Neural cell (in vitro differentiated cells): Measurements from ENCODE around the gene F5. TPM values are rescaled to one million over a fixed set of nuclear protein-coding genes. Genes with fewer than 3 reads are reported as not detected.

Experiments used
- H2AFZ ChIP-seq: fragments of 200-600, 300-800 bp; sonication (generic), shearing (Covaris generic); 2 replicates; pipeline ENCODE4 v1.6.0; 2014; ENCODE audit warnings: low read depth, mild to moderate bottlenecking, antibody characterized with exemption, low read length, moderate library complexity
- H3F3A ChIP-seq: fragments of 200-600 bp; shearing (Covaris generic); 2 replicates; pipeline ENCODE4 v1.6.1; 2016; ENCODE audit warnings: mild to moderate bottlenecking, moderate library complexity, mixed read lengths, antibody characterized with exemption, low read length; ENCODE audit not compliant: insufficient read depth, poor library complexity, severe bottlenecking
- H3K27ac ChIP-seq: fragments of 200-600, 300-800 bp; sonication (generic), shearing (Covaris generic); 2 replicates; pipeline ENCODE4 v1.5.1; 2014; ENCODE audit warnings: mild to moderate bottlenecking, low read length, moderate library complexity
- H3K27me3 ChIP-seq: fragments of 300-800, 200-600 bp; sonication (generic), shearing (Covaris generic); 2 replicates; pipeline ENCODE4 v1.6.0; 2014; ENCODE audit warnings: mild to moderate bottlenecking, low read depth, low read length, moderate library complexity; ENCODE audit not compliant: insufficient read depth
- H3K36me3 ChIP-seq: fragments of 300-800, 200-600 bp; sonication (generic), shearing (Covaris generic); 2 replicates; pipeline ENCODE4 v1.5.1; 2014; ENCODE audit warnings: mild to moderate bottlenecking, antibody characterized with exemption, low read length, moderate library complexity; ENCODE audit not compliant: insufficient read depth
- H3K4me2 ChIP-seq: fragments of 300-800, 200-600 bp; sonication (generic), shearing (Covaris generic); 2 replicates; pipeline ENCODE4 v1.6.0; 2014; ENCODE audit warnings: mild to moderate bottlenecking, low read length
- H3K4me3 ChIP-seq: fragments of 300-800, 200-600 bp; sonication (generic), shearing (Covaris generic); 2 replicates; pipeline ENCODE4 v1.5.1; 2014; ENCODE audit warnings: mild to moderate bottlenecking, low read length, moderate library complexity
- H3K79me2 ChIP-seq: fragments of 200-600 bp; shearing (Covaris generic); replicated peaks from 2 replicates; pipeline ENCODE4 v1.6.0; 2014; ENCODE audit warnings: mild to moderate bottlenecking, low read length, moderate library complexity; ENCODE audit not compliant: insufficient read depth
- H3K9ac ChIP-seq: fragments of 300-800, 200-600 bp; sonication (generic), shearing (Covaris generic); 2 replicates; pipeline ENCODE4 v1.6.1; 2016; ENCODE audit warnings: mild to moderate bottlenecking, low read length, mixed read lengths
- H3K9me2 ChIP-seq: fragments of 200-600 bp; shearing (Covaris generic); 2 replicates; pipeline ENCODE4 v1.6.1; 2016; ENCODE audit warnings: mild to moderate bottlenecking, low read length, mixed read lengths; ENCODE audit not compliant: insufficient read depth
- H3K9me3 ChIP-seq: fragments of 200-600, 300-800 bp; sonication (generic), shearing (Covaris generic); 2 replicates; pipeline ENCODE4 v1.6.1; 2016; ENCODE audit warnings: mild to moderate bottlenecking, mixed run types, low read length, moderate library complexity, mixed read lengths
- H4K20me1 ChIP-seq: fragments of 200-600 bp; shearing (Covaris generic); 2 replicates; pipeline ENCODE4 v1.6.1; 2016; ENCODE audit warnings: mild to moderate bottlenecking, mixed run types; ENCODE audit not compliant: insufficient read depth
- EZH2 ChIP-seq: fragments of 200-600, 300-800 bp; shearing (Covaris generic), sonication (generic); IDR thresholded peaks from 2 replicates; pipeline ENCODE4 v1.6.1; 2014; ENCODE audit warnings: antibody characterized with exemption, low read length, borderline replicate concordance, mild to moderate bottlenecking; ENCODE audit not compliant: insufficient read depth, poor library complexity, severe bottlenecking
- MXI1 ChIP-seq: fragments of 450-650 bp; conservative IDR thresholded peaks from 2 replicates; pipeline ENCODE4 v1.6.1; 2014; ENCODE audit warnings: antibody characterized with exemption, mild to moderate bottlenecking; ENCODE audit not compliant: poor library complexity, severe bottlenecking
- POLR2AphosphoS5 ChIP-seq: IDR thresholded peaks from 2 replicates; pipeline ENCODE4 v1.6.1; 2012
- RAD21 ChIP-seq: fragments of 450-650 bp; conservative IDR thresholded peaks from 2 replicates; pipeline ENCODE4 v1.6.1; 2014; ENCODE audit warnings: antibody characterized with exemption, mild to moderate bottlenecking, moderate library complexity
- SMC3 ChIP-seq: fragments of 450-650 bp; conservative IDR thresholded peaks from 2 replicates; pipeline ENCODE4 v1.6.1; 2014; ENCODE audit warnings: antibody characterized with exemption, mild to moderate bottlenecking, moderate library complexity; ENCODE audit not compliant: poor library complexity
- TAF1 ChIP-seq: IDR thresholded peaks from 2 replicates; pipeline ENCODE4 v1.6.1; 2012; ENCODE audit warnings: low read depth
- polyA plus RNA-seq: library from polyadenylated mRNA; depleted of rRNA; stranded (reverse); fragments of >200 nt; gene quantifications from 2 replicates; pipeline ENCODE4 v1.2.3, GENCODE V29; 2014
- TF ChIP-seq, protein P1 (sequence below): IDR thresholded peaks from 2 replicates; pipeline ENCODE4 v1.6.1; 2012; ENCODE audit warnings: borderline replicate concordance
- TF ChIP-seq, protein P2 (sequence below): fragments of 450-650 bp; IDR thresholded peaks from 2 replicates; pipeline ENCODE4 v1.5.1; 2014; ENCODE audit warnings: antibody characterized with exemption, mild to moderate bottlenecking, moderate library complexity; ENCODE audit not compliant: poor library complexity, severe bottlenecking

The F5 gene
- polyA plus RNA-seq, 1 donor from 2014 or later, result not detected

DNA sequence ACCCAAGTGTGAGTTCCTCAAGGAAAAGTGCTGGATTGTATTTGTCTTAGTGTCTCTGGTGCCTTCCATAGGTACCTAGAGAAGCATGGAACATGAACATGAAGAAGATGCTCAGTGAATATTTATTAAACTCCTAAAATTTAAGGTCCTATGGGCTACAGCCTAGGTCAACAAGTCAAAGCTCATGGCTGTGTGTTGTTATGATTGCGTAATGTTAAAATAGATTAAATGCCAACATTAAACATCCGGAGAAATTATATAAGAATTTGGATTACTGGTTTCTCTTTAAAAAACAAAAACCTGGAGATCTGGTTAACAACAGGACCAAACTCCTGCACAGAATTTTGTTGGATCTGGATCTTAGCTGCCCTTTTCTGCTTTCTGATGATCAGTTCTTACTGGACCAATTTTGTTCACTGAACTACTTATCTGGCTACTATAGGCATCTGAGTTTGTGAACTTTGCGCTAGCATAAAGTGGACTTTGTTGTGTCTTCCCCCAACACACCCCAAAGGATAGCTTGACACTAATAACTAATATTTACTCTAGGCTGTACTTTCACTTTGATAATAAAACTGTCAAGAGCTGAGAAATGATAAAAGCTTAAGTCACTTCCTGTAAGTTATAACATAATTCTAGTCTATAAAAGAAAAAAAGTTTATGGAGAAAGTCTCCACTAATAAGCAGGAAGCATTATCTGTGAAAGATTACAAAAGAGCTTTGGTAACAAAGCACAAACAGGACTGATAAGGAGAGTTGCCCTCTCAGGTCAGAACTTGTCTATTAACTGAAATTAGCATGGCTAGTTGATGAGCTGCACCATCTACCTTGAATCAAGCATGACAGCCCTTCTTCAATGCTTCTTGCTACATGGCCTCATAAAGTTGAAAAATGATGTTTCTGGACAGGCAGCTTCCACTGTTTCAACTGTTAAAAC, 20.7 kb downstream of the F5 start:
- TF ChIP-seq SMC3 (no peak), POLR2AphosphoS5 (no peak), MXI1 (no peak), RAD21 (no peak)
- TF ChIP-seq, protein P1, sequence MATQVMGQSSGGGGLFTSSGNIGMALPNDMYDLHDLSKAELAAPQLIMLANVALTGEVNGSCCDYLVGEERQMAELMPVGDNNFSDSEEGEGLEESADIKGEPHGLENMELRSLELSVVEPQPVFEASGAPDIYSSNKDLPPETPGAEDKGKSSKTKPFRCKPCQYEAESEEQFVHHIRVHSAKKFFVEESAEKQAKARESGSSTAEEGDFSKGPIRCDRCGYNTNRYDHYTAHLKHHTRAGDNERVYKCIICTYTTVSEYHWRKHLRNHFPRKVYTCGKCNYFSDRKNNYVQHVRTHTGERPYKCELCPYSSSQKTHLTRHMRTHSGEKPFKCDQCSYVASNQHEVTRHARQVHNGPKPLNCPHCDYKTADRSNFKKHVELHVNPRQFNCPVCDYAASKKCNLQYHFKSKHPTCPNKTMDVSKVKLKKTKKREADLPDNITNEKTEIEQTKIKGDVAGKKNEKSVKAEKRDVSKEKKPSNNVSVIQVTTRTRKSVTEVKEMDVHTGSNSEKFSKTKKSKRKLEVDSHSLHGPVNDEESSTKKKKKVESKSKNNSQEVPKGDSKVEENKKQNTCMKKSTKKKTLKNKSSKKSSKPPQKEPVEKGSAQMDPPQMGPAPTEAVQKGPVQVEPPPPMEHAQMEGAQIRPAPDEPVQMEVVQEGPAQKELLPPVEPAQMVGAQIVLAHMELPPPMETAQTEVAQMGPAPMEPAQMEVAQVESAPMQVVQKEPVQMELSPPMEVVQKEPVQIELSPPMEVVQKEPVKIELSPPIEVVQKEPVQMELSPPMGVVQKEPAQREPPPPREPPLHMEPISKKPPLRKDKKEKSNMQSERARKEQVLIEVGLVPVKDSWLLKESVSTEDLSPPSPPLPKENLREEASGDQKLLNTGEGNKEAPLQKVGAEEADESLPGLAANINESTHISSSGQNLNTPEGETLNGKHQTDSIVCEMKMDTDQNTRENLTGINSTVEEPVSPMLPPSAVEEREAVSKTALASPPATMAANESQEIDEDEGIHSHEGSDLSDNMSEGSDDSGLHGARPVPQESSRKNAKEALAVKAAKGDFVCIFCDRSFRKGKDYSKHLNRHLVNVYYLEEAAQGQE, result no peak
- no peak overlapping the region for H2AFZ ChIP-seq
- H3K79me2 ChIP-seq, result no peaks in the 10 kb centered on the region
- H3K4me2 ChIP-seq, result no peak overlapping the region
- H3K36me3 ChIP-seq, result no peaks in the 10 kb centered on the region
- no peaks in the 10 kb centered on the region for H3K9me2 ChIP-seq
- H3K27ac ChIP-seq, result no peak overlapping the region
- no peaks in the 10 kb centered on the region for H4K20me1 ChIP-seq
- no peaks in the 10 kb centered on the region for H3K27me3 ChIP-seq
- no peaks in the 10 kb centered on the region for H3F3A ChIP-seq
- H3K9ac ChIP-seq, result no peak overlapping the region
- H3K9me3 ChIP-seq, result no peaks in the 10 kb centered on the region
- H3K4me3 ChIP-seq, result no peak overlapping the region

- no peaks in the 10 kb centered on the region for H3K79me2 ChIP-seq
- no peak overlapping the region for H2AFZ ChIP-seq
- no peak for TF ChIP-seq RAD21
- no peak overlapping the region for H3K4me3 ChIP-seq
- H3K9me3 ChIP-seq, result no peaks in the 10 kb centered on the region
- H3K4me2 ChIP-seq, result no peak overlapping the region
- no peaks in the 10 kb centered on the region for H4K20me1 ChIP-seq
- H3K9me2 ChIP-seq, result no peaks in the 10 kb centered on the region
- H3K27me3 ChIP-seq, result no peaks in the 10 kb centered on the region
- no peaks in the 10 kb centered on the region for H3K36me3 ChIP-seq
- no peaks in the 10 kb centered on the region for H3F3A ChIP-seq
- no peak overlapping the region for H3K9ac ChIP-seq
- no peak overlapping the region for H3K27ac ChIP-seq
Observed at GRCh38 chr1:169563650-169564049, 22.6 kb downstream of the F5 start.

DNA sequence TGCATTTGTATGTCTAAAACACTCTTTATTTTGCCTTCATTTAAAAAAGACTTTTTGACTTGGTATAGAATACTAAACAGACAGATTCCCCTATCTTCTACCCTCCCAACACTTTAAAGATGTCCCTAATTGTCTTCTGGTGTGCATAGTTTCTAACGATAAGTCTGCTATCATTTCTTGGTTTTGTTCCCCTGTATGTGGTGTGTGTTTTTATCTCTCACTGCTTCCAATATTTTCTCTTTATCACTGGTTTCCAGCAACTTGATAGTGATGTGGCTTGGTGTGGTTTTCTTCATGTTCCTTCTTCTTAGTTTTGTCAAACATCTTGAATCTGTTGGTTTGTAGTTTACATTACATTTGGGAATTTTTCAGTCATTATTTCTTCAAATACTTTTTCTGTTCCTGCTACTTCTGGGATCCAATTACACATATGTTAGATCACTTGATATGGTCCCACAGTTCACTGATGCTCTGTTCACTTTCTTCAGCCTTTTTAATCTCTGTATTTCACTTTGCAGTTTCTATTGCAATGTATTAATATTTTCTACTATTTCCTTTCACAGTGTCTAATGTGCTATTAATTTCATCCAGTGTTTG, 23.2 kb downstream of the F5 start:
- no peak overlapping the region for H2AFZ ChIP-seq
- H3K27me3 ChIP-seq, result no peaks in the 10 kb centered on the region
- H4K20me1 ChIP-seq, result no peaks in the 10 kb centered on the region
- H3K9me2 ChIP-seq, result no peaks in the 10 kb centered on the region
- H3K9me3 ChIP-seq, result no peaks in the 10 kb centered on the region
- H3K79me2 ChIP-seq, result no peaks in the 10 kb centered on the region
- H3F3A ChIP-seq, result no peaks in the 10 kb centered on the region
- no peaks in the 10 kb centered on the region for H3K36me3 ChIP-seq
- H3K4me2 ChIP-seq, result no peak overlapping the region
- H3K4me3 ChIP-seq, result no peak overlapping the region
- TF ChIP-seq EZH2, result no peak
- TF ChIP-seq, protein P2, sequence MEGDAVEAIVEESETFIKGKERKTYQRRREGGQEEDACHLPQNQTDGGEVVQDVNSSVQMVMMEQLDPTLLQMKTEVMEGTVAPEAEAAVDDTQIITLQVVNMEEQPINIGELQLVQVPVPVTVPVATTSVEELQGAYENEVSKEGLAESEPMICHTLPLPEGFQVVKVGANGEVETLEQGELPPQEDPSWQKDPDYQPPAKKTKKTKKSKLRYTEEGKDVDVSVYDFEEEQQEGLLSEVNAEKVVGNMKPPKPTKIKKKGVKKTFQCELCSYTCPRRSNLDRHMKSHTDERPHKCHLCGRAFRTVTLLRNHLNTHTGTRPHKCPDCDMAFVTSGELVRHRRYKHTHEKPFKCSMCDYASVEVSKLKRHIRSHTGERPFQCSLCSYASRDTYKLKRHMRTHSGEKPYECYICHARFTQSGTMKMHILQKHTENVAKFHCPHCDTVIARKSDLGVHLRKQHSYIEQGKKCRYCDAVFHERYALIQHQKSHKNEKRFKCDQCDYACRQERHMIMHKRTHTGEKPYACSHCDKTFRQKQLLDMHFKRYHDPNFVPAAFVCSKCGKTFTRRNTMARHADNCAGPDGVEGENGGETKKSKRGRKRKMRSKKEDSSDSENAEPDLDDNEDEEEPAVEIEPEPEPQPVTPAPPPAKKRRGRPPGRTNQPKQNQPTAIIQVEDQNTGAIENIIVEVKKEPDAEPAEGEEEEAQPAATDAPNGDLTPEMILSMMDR, result no peak
- TF ChIP-seq TAF1, result no peak
- TF ChIP-seq POLR2AphosphoS5, result no peak
- TF ChIP-seq RAD21, result no peak
- TF ChIP-seq SMC3, result no peak
- TF ChIP-seq MXI1, result no peak
- no peak overlapping the region for H3K27ac ChIP-seq
- H3K9ac ChIP-seq, result no peak overlapping the region
